NCI-H1694 treated with DMSO at 0.1 percent for 48 hours (cell line): Measurements from ENCODE around the gene FMN1.
"Not testable (repeated sequence)": the region's sequence is repeated elsewhere in the genome, so short reads cannot be mapped to it uniquely, and the experiment has no call there.

Experiments
- DNase-seq: peaks from one replicate; lab custom pipeline; 2025; lab: John Stamatoyannopoulos, UW

The FMN1 gene

GRCh38 chr15:32967521-32967920, 227.0 kb downstream of the FMN1 start:
- DNase-seq = no peak

GRCh38 chr15:32966512-32966911, 228.0 kb downstream of the FMN1 start:
- DNase-seq = no peak

GRCh38 chr15:32965897-32966296, 228.6 kb downstream of the FMN1 start:
- no peak for DNase-seq

GRCh38 chr15:32959077-32959476, 235.4 kb downstream of the FMN1 start:
- no peak for DNase-seq

- no peak for DNase-seq
Measured at GRCh38 chr15:32957219-32957618, 237.3 kb downstream of the FMN1 start.

- no peak for DNase-seq
Measured at GRCh38 chr15:32956711-32957110, 237.8 kb downstream of the FMN1 start.

GRCh38 chr15:32956006-32956405, 238.5 kb downstream of the FMN1 start:
- DNase-seq = no peak

- no peak for DNase-seq
Measured at GRCh38 chr15:32953533-32953910, 241.0 kb downstream of the FMN1 start.

- no peak for DNase-seq
Measured at GRCh38 chr15:32952901-32953532, 241.5 kb downstream of the FMN1 start.

GRCh38 chr15:32951736-32952464, 242.6 kb downstream of the FMN1 start:
- no peak for DNase-seq

- not testable (repeated sequence) for DNase-seq
Measured at GRCh38 chr15:32950051-32950450, 244.5 kb downstream of the FMN1 start.

GRCh38 chr15:32946210-32946609, 248.3 kb downstream of the FMN1 start:
- no peak for DNase-seq

- no peak for DNase-seq
Measured at GRCh38 chr15:32944431-32944830, 250.1 kb downstream of the FMN1 start.

GRCh38 chr15:32943711-32944110, 250.8 kb downstream of the FMN1 start:
- no peak for DNase-seq

- DNase-seq = no peak
Measured at GRCh38 chr15:32942401-32942841, 252.1 kb downstream of the FMN1 start.

- no peak for DNase-seq
Measured at GRCh38 chr15:32941823-32942222, 252.7 kb downstream of the FMN1 start.

- DNase-seq = no peak
Measured at GRCh38 chr15:32936976-32937375, 257.5 kb downstream of the FMN1 start.

- DNase-seq = no peak
Measured at GRCh38 chr15:32936283-32936918, 258.1 kb downstream of the FMN1 start.

GRCh38 chr15:32935139-32935538, 259.4 kb downstream of the FMN1 start:
- DNase-seq = no peak

GRCh38 chr15:32933236-32933635, 261.3 kb downstream of the FMN1 start:
- DNase-seq = no peak

GRCh38 chr15:32928876-32929275, 265.6 kb downstream of the FMN1 start:
- no peak for DNase-seq

GRCh38 chr15:32927124-32927523, 267.4 kb downstream of the FMN1 start:
- no peak for DNase-seq

- no peak for DNase-seq
Measured at GRCh38 chr15:32923176-32923575, 271.3 kb downstream of the FMN1 start.
